PC-9 (cell line): ENCODE data around the gene YIPF6. TPM values are rescaled to one million over a fixed set of nuclear protein-coding genes. Genes with fewer than 3 reads are reported as not detected.

Experiments
- Bru-seq: library from RNA; stranded (reverse); fragments of 400-500 nt; gene quantifications from one replicate; lab custom pipeline; 2021; lab: Mats Ljungman, UMichigan
- BruChase-seq, 2 experiments: library from RNA; stranded (reverse); fragments of 400-500 nt; gene quantifications; one replicate each; lab custom pipeline; 2021; lab: Mats Ljungman, UMichigan
- BruUV-seq: library from RNA; stranded (reverse); fragments of 400-500 nt; replicated peaks from 2 replicates; lab custom pipeline; 2021; lab: Mats Ljungman, UMichigan
- CTCF ChIA-PET: fragments of 300-600 bp; sonication (Branson Sonifier 250); formaldehyde crosslinking; loops from one replicate; lab custom pipeline; 2022; ENCODE audit warnings: antibody characterized with exemption; lab: Charles Lee
- POLR2A ChIA-PET: fragments of 300-600 bp; sonication (Branson Sonifier 250); formaldehyde crosslinking; loops from one replicate; lab custom pipeline; 2022; ENCODE audit warnings: antibody characterized with exemption; ENCODE audit not compliant: unreplicated experiment; lab: Charles Lee
- DNase-seq, 2 experiments: peaks; one replicate each; pipeline versions ENCODE4 v3.0.0 to v3.0.0-alpha.2; 2015 to 2022; ENCODE audit warnings: mixed read lengths in 1 of 2
- H2AFZ ChIP-seq: fragments of 200-600 bp; sonication (generic); 2 replicates; pipeline ENCODE4 v1.8.1; 2017; ENCODE audit warnings: antibody characterized with exemption
- H3F3A ChIP-seq: fragments of 200-600 bp; sonication (generic); 2 replicates; pipeline ENCODE4 v1.8.1; 2017; ENCODE audit warnings: antibody characterized with exemption, mild to moderate bottlenecking, low read depth; ENCODE audit not compliant: insufficient read depth
- H3K27ac ChIP-seq: fragments of 200-600 bp; sonication (generic); 2 replicates; pipeline ENCODE4 v1.6.1; 2016; ENCODE audit warnings: mixed run types
- H3K27me3 ChIP-seq: fragments of 200-600 bp; sonication (generic); 2 replicates; pipeline ENCODE4 v1.6.1; 2016; ENCODE audit warnings: low read depth, mixed run types; ENCODE audit not compliant: insufficient read depth
- H3K36me3 ChIP-seq: fragments of 200-600 bp; sonication (generic); 2 replicates; pipeline ENCODE4 v1.6.1; 2016; ENCODE audit warnings: low read depth, mixed run types
- H3K4me1 ChIP-seq: fragments of 200-600 bp; sonication (generic); replicated peaks from 2 replicates; pipeline ENCODE4 v1.6.1; 2016; ENCODE audit warnings: mixed run types; ENCODE audit not compliant: insufficient read depth
- H3K4me2 ChIP-seq: fragments of 200-600 bp; sonication (generic); 2 replicates; pipeline ENCODE4 v1.6.1; 2017; ENCODE audit warnings: mixed run types
- H3K4me3 ChIP-seq: fragments of 200-600 bp; sonication (generic); 2 replicates; pipeline ENCODE4 v1.6.1; 2016; ENCODE audit warnings: mixed run types
- H3K79me2 ChIP-seq: fragments of 200-600 bp; sonication (generic); 2 replicates; pipeline ENCODE4 v1.6.1; 2017; ENCODE audit warnings: low read depth, mixed run types
- H3K9me2 ChIP-seq: fragments of 200-600 bp; sonication (generic); 2 replicates; pipeline ENCODE4 v1.8.1; 2017; ENCODE audit warnings: mild to moderate bottlenecking; ENCODE audit not compliant: insufficient read depth
- H3K9me3 ChIP-seq: fragments of 200-600 bp; sonication (generic); 2 replicates; pipeline ENCODE4 v1.8.1; 2016; ENCODE audit warnings: low read depth; ENCODE audit not compliant: insufficient read depth
- H4K20me1 ChIP-seq: fragments of 200-600 bp; sonication (generic); 2 replicates; pipeline ENCODE4 v1.8.1; 2017; ENCODE audit not compliant: insufficient read depth
- EZH2 ChIP-seq: fragments of 200-600 bp; sonication (generic); IDR thresholded peaks from 2 replicates; pipeline ENCODE4 v1.8.0; 2017; ENCODE audit warnings: antibody characterized with exemption, low read depth
- intact Hi-C: fragments of 100-400 bp; cut with micrococcal nuclease; formaldehyde crosslinking; loops from one replicate; pipeline ENCODE4 v1.10.0; 2022; ENCODE audit not compliant: unreplicated experiment
- long read RNA-seq: library from polyadenylated mRNA; stranded (forward); transcript quantifications from one replicate; pipeline ENCODE4 v2.0.0, GENCODE V29; 2022
- total RNA-seq: library from RNA; stranded (reverse); gene quantifications from 2 replicates; pipeline ENCODE4 v1.2.3, GENCODE V29; 2021
- TF ChIP-seq, protein P1 (sequence below): fragments of 200-600 bp; sonication (generic); conservative IDR thresholded peaks from 2 replicates; pipeline ENCODE4 v1.6.1; 2017; ENCODE audit warnings: mixed run types, antibody characterized with exemption, mild to moderate bottlenecking, moderate library complexity

The YIPF6 gene, protein sequence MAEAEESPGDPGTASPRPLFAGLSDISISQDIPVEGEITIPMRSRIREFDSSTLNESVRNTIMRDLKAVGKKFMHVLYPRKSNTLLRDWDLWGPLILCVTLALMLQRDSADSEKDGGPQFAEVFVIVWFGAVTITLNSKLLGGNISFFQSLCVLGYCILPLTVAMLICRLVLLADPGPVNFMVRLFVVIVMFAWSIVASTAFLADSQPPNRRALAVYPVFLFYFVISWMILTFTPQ
- 46.1 and 49.1 TPM in 2 replicates for total RNA-seq
- percentile 90 among the genes with signal in this experiment for Bru-seq, nascent RNA
- percentile 92 among the genes with signal in this experiment for BruChase-seq, experiment 1, labeled RNA remaining after a 2-hour chase
- BruChase-seq, experiment 2, labeled RNA remaining after a 6-hour chase = percentile 92 among the genes with signal in this experiment
- long read RNA-seq, full-length matches to known transcripts = 101 of 126 reads
- long read RNA-seq, partial matches to known transcripts = 2 of 126 reads
- long read RNA-seq, other reads (novel, unspliced or antisense) = 23 of 126 reads

DNA sequence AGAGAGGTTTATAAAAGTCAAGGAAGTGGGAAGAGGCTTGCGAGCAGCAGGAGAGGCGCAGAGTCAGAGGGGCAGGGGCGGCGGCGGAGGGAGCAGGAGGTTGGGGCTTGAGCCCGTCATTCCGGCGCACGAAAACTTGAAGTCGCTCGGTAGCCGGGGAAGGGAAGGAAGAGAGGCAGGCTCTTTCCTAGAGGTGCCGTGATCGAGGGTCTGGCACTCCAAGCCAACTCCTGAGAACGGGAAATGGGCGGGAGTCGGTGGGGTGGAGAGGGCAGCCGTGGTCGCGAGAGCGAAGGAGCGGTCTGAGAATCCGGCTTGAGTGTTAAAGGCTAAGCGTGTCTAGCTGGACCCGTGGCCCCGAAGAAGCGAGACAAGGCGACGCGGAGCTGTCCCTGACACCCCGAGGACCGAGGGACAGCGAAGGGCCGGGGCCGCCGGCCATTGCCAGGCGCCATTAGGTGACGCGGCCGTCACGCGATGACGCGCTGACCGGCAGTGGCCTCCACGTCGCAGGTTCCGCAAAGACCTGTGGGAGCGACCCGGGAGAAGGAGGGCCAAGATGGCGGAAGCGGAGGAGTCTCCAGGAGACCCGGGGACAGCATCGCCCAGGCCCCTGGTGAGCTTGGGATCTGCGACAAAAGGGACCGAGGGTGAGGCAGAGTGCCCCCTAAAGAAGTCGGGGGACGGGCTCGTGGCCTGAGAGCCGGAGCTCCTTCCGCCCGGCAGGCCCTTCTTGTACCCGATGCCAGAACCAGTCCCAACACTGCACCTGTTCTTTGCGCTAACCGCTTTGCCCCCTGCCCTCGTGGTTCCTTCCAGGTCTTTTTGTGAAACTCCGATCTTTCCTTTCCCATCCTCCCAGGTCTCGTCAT is at the start of gene YIPF6:
Gene YIPF6, plus strand, starts transcription at position 544 of the 872 bp plus-strand sequence. Its CDS starts 16 bp downstream, at position 560.
- Histone ChIP-seq H3K79me2 (peaks cover 49% of the 10 kb centered on the region), H3K4me2 (peak within 1 kb of the TSS; percentile 92), H3F3A (peaks cover 5% of the 10 kb centered on the region; the same call in 1 of the 2 replicates), H3K4me1 (peaks cover 15% of the 10 kb centered on the region; the same call in 1 of the 2 replicates), H3K27ac (peak within 1 kb of the TSS; percentile 87), H3K36me3 (0 out of 2 replicates have a peak, but pooled peaks cover 4% of the 10 kb centered on the region), H3K27me3 (no peaks in the 10 kb centered on the region), H4K20me1 (no peaks in the 10 kb centered on the region), H3K4me3 (peak within 1 kb of the TSS; percentile 98), H2AFZ (peak within 1 kb of the TSS; percentile 92), H3K9me3 (no peaks in the 10 kb centered on the region), H3K9me2 (no peaks in the 10 kb centered on the region)
- BruUV-seq = TSS peak; percentile 86
- POLR2A ChIA-PET = no interaction called here
- DNase-seq = peak; percentile 61 to 69
- intact Hi-C loops = loop anchor here (5.0 kb wide), 3 partner anchors 66 to 301 kb away; partner anchors contain the start of gene OPHN1
- TF ChIP-seq, protein P1, sequence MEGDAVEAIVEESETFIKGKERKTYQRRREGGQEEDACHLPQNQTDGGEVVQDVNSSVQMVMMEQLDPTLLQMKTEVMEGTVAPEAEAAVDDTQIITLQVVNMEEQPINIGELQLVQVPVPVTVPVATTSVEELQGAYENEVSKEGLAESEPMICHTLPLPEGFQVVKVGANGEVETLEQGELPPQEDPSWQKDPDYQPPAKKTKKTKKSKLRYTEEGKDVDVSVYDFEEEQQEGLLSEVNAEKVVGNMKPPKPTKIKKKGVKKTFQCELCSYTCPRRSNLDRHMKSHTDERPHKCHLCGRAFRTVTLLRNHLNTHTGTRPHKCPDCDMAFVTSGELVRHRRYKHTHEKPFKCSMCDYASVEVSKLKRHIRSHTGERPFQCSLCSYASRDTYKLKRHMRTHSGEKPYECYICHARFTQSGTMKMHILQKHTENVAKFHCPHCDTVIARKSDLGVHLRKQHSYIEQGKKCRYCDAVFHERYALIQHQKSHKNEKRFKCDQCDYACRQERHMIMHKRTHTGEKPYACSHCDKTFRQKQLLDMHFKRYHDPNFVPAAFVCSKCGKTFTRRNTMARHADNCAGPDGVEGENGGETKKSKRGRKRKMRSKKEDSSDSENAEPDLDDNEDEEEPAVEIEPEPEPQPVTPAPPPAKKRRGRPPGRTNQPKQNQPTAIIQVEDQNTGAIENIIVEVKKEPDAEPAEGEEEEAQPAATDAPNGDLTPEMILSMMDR = no peak; the same call in 1 of the 2 replicates
- TF ChIP-seq EZH2 = no peak
- CTCF ChIA-PET = no interaction called here

DNA sequence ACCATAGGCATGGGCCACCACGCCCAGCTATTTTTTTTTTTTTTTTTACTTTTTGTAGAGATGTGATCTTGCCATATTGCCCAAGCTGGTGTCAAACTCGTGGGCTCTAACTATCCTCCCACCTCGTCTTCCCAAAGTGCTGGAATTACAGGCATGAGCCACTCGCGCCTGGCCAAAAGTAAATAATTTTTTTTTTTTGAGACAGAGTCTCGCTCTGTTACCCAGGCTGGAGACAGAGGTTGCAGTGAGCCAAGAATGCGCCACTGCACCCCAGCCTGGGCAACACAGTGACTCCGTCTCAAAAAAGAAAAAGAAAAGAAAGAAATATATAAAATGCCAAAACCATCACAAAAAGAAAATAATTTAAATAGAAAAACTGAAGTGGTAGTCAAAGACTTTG is 47.1 kb upstream of the YIPF6 start:
- Histone ChIP-seq H3K36me3 (no peaks in the 10 kb centered on the region), H3K9me2 (no peaks in the 10 kb centered on the region), H3K79me2 (no peaks in the 10 kb centered on the region), H2AFZ (no peak overlapping the region), H3K9me3 (no peaks in the 10 kb centered on the region), H3K4me3 (no peak overlapping the region), H3K27me3 (no peaks in the 10 kb centered on the region), H3K4me2 (no peak overlapping the region), H3K4me1 (peaks cover 12% of the 10 kb centered on the region; the same call in 1 of the 2 replicates), H4K20me1 (no peaks in the 10 kb centered on the region), H3F3A (no peaks in the 10 kb centered on the region), H3K27ac (no peak overlapping the region)
- CTCF ChIA-PET = no interaction called here
- intact Hi-C loops = no loop called here
- BruUV-seq = no TSS peak
- POLR2A ChIA-PET = no interaction called here
- no peak for DNase-seq
- TF ChIP-seq EZH2 = no peak
- TF ChIP-seq, protein P1 = no peak
